HCT116 (cell line): ENCODE results near the gene PLBD2.

ENCODE experiments used
- CBX3 ChIP-seq: IDR thresholded peaks from 2 replicates; pipeline ENCODE4 v1.6.1; 2012; ENCODE audit warnings: low read depth
- CEBPB ChIP-seq: IDR thresholded peaks from 2 replicates; pipeline ENCODE4 v1.6.1; 2012; ENCODE audit warnings: low read depth
- CTCF ChIP-seq, 3 experiments: fragments of 200-600 bp in 1 of 3; sonication (generic) in 1 of 3; IDR thresholded peaks in 2 of 3; conservative IDR thresholded peaks in 1 of 3; 2 replicates each; pipeline ENCODE4 v1.5.1; 2012 to 2017; ENCODE audit warnings: low read depth in 2 of 3, low read length in 2 of 3, antibody characterized with exemption in 1 of 3, borderline replicate concordance in 1 of 3, control low read depth in 1 of 3, mild to moderate bottlenecking in 1 of 3, mixed read lengths in 1 of 3, mixed run types in 1 of 3, moderate library complexity in 1 of 3; ENCODE audit not compliant: insufficient read depth in 1 of 3
- ELF1 ChIP-seq: IDR thresholded peaks from 2 replicates; pipeline ENCODE4 v1.6.1; 2012; ENCODE audit warnings: low read depth, borderline replicate concordance
- MAX ChIP-seq: IDR thresholded peaks from 2 replicates; pipeline ENCODE4 v1.6.1; 2012
- POLR2A ChIP-seq: IDR thresholded peaks from 2 replicates; pipeline ENCODE4 v1.7.0; 2011; ENCODE audit warnings: borderline replicate concordance; ENCODE audit not compliant: insufficient read depth, insufficient read length; ENCODE audit errors: extremely low read depth
- POLR2AphosphoS5 ChIP-seq: IDR thresholded peaks from 2 replicates; pipeline ENCODE4 v1.6.1; 2011; ENCODE audit warnings: mild to moderate bottlenecking, low read depth, low read length, moderate library complexity
- SIN3A ChIP-seq: IDR thresholded peaks from 2 replicates; pipeline ENCODE4 v1.6.1; 2012; ENCODE audit warnings: low read depth
- TCF7L2 ChIP-seq: IDR thresholded peaks from 2 replicates; pipeline ENCODE4 v1.7.0; 2011; ENCODE audit warnings: borderline replicate concordance, inconsistent platforms; ENCODE audit not compliant: insufficient read depth, insufficient read length; ENCODE audit errors: extremely low read depth

DNA sequence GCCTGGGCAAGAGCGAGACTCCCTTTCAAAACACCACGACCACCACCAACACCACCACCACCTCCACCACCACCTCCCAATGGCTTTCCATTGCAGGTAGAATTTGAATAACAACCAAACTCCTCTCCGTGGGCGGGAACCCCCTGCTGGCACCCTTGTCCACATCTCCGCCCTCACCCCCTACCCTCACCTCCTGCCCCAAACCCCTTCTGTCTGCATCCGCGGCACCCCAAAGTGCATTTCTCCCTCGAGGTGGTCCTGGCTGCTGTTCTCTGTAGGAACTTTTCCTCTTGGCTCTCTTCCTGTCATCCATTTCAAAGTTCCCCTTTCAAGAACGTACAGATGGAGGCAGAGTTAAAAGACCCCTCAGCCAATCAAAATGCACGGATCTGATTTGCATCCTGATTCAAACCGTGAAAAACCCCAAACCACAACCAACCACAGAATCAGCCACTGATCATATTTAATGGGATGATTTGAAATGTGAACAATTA lies 67.6 kb downstream of the PLBD2 start:
- TF ChIP-seq POLR2AphosphoS5 (no peak), ELF1 (no peak), CTCF (IDR thresholded peaks at IDR 0.05 in 2 of 3, conservative IDR thresholded peaks at IDR 0.05 in 1 of 3; ENCODE audit: borderline replicate concordance in 1 of 3, insufficient read depth in 1 of 3, low read depth in 2 of 3, low read length in 2 of 3) (no peak), POLR2A (no peak), MAX (no peak), SIN3A (no peak), TCF7L2 (no peak), CEBPB (no peak), CBX3 (no peak)
